Peyer's patch (tissue), 4 donors: ENCODE results near the gene GLRX5. TPM values are rescaled to one million over a fixed set of nuclear protein-coding genes. Genes with fewer than 3 reads are reported as not detected.
A peak's percentile ranks its signal among the peaks of the same experiment; 100 is the strongest.

ENCODE experiments used
- DNase-seq, 3 donors: peaks; one replicate each; pipeline ENCODE4 v3.0.0-alpha.2; 2017 to 2019
- H3K27ac ChIP-seq, 4 donors: fragments of 200-600 bp; sonication (generic); one replicate each; pipeline ENCODE4 v1.5.1; 2016 to 2019
- H3K27me3 ChIP-seq, 2 donors: fragments of 200-600 bp; sonication (generic); one replicate each; pipeline ENCODE4 v1.5.1; 2019
- H3K36me3 ChIP-seq, 3 donors: fragments of 200-600 bp; sonication (generic); one replicate each; pipeline ENCODE4 v1.5.1; 2016 to 2019
- H3K4me1 ChIP-seq, 4 donors: fragments of 200-600 bp; sonication (generic); one replicate each; pipeline ENCODE4 v1.5.1; 2016 to 2019
- H3K4me3 ChIP-seq, 4 donors: fragments of 200-600 bp; sonication (generic); 1 replicate in 3 of 4; 2 replicates in 1 of 4; pipeline ENCODE4 v1.5.1; 2016 to 2019; ENCODE audit warnings: mild to moderate bottlenecking in 1 of 4
- H3K9me3 ChIP-seq, 4 donors: fragments of 200-600 bp; sonication (generic); one replicate each; pipeline ENCODE4 v1.5.1; 2016 to 2019; ENCODE audit warnings: mild to moderate bottlenecking in 1 of 4
- POLR2A ChIP-seq, 2 donors: fragments of 450-650 bp; IDR thresholded peaks; one replicate each; pipeline ENCODE4 v1.5.1; 2017; ENCODE audit warnings: antibody characterized with exemption in 2 of 2, mild to moderate bottlenecking in 2 of 2, moderate library complexity in 2 of 2
- total RNA-seq, 4 donors: library from RNA; depleted of rRNA; stranded (reverse); fragments of >200 nt; gene quantifications; one replicate each; pipeline ENCODE4 v1.1.0, GENCODE V29; 2016
- TF ChIP-seq, protein P1 (sequence below), 6 experiments: fragments of 450-650 bp in 4 of 6; fragments of 200-600 bp in 2 of 6; sonication (generic) in 1 of 6; IDR thresholded peaks; one replicate each; pipeline ENCODE4 v1.5.1; 2017 to 2019; ENCODE audit warnings: antibody characterized with exemption in 6 of 6, mild to moderate bottlenecking in 3 of 6, moderate library complexity in 1 of 6

The GLRX5 gene
- total RNA-seq, 4 donors from 2014 or later, result 24.8 to 42.7 (median 29.5) TPM

DNA sequence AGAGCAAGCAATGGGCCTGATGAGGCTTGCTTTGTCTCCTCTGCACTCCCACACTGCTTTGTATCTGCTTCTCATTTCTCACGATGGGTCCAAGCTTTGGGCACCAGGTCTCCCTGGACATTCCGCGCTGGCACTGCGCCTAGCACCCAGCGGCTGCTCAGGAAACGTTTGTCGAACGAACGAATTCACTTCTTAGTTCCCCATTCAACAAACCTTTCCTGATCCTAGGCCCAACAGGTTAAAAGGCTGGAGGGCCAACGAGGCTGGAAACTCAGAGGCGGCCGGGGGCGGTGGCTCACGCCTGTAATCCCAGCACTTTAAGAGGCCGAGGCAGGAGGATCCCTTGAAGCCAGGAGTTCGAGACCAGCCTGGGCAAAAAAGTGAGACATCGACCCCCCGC lies 1.0 kb upstream of the GLRX5 start:
- Histone ChIP-seq H3K27me3 (no peaks in the 10 kb centered on the region), H3K4me1 (peaks cover 2 to 47% (median 14%) of the 10 kb centered on the region in 4 donors), H3K4me3 (peak overlapping the region; percentile 74 to 89 (median 80)), H3K27ac (peak overlapping the region; percentile 31 to 86 (median 78)), H3K9me3 (no peaks in the 10 kb centered on the region), H3K36me3 (peaks cover 0 to 3% (median 0%) of the 10 kb centered on the region in 3 donors)
- TF ChIP-seq POLR2A (IDR thresholded peaks at IDR 0.05), result no peak
- TF ChIP-seq, protein P1, sequence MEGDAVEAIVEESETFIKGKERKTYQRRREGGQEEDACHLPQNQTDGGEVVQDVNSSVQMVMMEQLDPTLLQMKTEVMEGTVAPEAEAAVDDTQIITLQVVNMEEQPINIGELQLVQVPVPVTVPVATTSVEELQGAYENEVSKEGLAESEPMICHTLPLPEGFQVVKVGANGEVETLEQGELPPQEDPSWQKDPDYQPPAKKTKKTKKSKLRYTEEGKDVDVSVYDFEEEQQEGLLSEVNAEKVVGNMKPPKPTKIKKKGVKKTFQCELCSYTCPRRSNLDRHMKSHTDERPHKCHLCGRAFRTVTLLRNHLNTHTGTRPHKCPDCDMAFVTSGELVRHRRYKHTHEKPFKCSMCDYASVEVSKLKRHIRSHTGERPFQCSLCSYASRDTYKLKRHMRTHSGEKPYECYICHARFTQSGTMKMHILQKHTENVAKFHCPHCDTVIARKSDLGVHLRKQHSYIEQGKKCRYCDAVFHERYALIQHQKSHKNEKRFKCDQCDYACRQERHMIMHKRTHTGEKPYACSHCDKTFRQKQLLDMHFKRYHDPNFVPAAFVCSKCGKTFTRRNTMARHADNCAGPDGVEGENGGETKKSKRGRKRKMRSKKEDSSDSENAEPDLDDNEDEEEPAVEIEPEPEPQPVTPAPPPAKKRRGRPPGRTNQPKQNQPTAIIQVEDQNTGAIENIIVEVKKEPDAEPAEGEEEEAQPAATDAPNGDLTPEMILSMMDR (IDR thresholded peaks at IDR 0.05), result no peak
- DNase-seq, result no peak

DNA sequence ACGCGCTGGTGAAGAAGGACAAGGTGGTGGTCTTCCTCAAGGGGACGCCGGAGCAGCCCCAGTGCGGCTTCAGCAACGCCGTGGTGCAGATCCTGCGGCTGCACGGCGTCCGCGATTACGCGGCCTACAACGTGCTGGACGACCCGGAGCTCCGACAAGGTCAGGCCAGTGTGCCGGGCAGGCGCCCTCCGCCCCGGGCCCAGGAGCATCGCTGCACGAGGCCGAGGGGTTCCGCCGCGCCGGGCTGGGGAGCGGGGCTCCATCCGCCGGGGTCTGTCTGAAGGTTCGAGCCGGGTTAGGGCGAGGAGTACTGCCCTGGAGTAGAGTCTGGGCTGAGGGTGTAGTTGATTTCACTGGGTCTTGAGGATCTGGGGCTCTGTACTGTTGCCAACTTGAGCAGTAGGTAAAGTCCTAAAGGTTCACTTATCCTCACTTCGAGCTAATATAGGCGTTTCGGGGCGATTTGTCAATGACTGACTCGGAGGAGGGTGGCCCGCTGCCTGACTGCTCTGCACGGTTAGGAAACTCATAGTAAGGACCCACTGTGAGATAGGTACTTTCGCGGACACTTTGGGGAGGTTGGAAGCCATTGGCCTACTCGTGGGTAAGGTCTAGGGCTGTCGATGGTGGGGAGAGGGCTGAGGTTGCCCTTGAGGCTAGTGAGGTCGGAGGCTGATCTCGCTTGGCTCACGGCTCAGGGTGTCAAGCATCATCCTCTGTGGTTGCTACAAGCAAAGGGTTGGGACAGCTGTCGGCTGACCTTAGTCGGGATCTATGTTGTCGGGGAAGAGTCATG lies 574 bp downstream of the GLRX5 start:
- Histone ChIP-seq H3K36me3 (no peaks in the 10 kb centered on the region), H3K9me3 (no peaks in the 10 kb centered on the region), H3K27ac (peak overlapping the region; percentile 16 to 86 (median 82)), H3K4me1 (peaks cover 2 to 47% (median 14%) of the 10 kb centered on the region in 4 donors), H3K4me3 (peak overlapping the region; percentile 74 to 89 (median 80)), H3K27me3 (no peaks in the 10 kb centered on the region)
- DNase-seq, result peak in 1 of 3 donors; percentile 61
- TF ChIP-seq POLR2A (IDR thresholded peaks at IDR 0.05), result no peak
- TF ChIP-seq, protein P1 (IDR thresholded peaks at IDR 0.05), result no peak

DNA sequence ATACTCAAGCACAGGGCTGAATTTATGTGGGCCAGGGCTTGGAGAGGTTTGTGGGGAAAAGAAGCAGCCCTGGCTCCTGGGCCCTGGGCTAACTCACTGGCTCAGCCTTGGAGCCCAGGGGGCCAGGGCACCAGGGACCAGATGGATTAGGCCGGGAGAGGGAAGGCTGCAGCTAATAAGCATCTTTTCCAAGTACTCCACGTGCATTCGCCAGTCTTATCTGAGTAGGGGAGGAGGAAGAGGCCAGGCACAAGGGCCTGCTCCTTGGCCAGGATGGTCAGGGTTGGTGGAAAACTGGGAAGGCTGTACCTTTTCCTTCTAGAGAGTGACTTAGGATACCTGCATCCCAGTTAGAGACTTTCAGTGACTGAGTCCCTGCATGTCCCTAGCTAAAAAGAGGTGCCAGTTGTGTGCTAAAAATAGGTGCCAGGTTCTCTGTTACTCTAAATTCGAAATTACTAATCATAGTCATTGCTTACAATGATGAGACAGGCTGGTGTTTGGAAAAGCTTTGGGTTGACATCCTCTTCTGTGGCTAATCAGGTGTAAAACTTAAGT lies 1.3 kb downstream of the GLRX5 start:
- Histone ChIP-seq H3K4me3 (peak overlapping the region; percentile 74 to 89 (median 80)), H3K4me1 (peaks cover 2 to 47% (median 14%) of the 10 kb centered on the region in 4 donors), H3K36me3 (no peaks in the 10 kb centered on the region), H3K9me3 (no peaks in the 10 kb centered on the region), H3K27ac (no peak overlapping the region), H3K27me3 (no peaks in the 10 kb centered on the region)
- TF ChIP-seq POLR2A (IDR thresholded peaks at IDR 0.05), result no peak
- TF ChIP-seq, protein P1 (IDR thresholded peaks at IDR 0.05), result no peak
- no peak for DNase-seq

DNA sequence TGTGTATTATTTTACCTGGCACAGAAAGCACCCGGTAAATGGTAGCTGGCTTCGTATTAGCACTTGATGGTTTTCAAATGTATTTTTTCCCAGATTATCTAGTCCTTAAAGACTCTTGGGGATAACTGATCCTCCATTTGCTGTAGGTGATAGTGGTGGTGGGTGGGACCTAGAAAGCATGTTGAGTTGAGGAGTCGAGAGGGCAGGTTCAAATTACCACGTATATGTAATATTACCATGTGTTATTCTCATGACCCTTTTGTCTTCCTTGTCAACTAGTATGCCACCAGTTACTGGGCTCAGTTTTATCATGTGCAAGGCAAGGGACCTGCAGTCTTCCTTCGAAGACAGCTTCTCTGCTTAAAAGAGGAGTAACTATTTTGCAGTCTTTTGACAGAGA lies 1.8 kb downstream of the GLRX5 start:
- Histone ChIP-seq H3K27me3 (no peaks in the 10 kb centered on the region), H3K4me3 (peak overlapping the region in 1 of 4 donors; percentile 74), H3K36me3 (no peaks in the 10 kb centered on the region), H3K9me3 (no peaks in the 10 kb centered on the region), H3K27ac (no peak overlapping the region), H3K4me1 (peaks cover 2 to 43% (median 14%) of the 10 kb centered on the region in 4 donors)
- DNase-seq, result no peak
- TF ChIP-seq POLR2A (IDR thresholded peaks at IDR 0.05), result no peak
- TF ChIP-seq, protein P1 (IDR thresholded peaks at IDR 0.05), result no peak

DNA sequence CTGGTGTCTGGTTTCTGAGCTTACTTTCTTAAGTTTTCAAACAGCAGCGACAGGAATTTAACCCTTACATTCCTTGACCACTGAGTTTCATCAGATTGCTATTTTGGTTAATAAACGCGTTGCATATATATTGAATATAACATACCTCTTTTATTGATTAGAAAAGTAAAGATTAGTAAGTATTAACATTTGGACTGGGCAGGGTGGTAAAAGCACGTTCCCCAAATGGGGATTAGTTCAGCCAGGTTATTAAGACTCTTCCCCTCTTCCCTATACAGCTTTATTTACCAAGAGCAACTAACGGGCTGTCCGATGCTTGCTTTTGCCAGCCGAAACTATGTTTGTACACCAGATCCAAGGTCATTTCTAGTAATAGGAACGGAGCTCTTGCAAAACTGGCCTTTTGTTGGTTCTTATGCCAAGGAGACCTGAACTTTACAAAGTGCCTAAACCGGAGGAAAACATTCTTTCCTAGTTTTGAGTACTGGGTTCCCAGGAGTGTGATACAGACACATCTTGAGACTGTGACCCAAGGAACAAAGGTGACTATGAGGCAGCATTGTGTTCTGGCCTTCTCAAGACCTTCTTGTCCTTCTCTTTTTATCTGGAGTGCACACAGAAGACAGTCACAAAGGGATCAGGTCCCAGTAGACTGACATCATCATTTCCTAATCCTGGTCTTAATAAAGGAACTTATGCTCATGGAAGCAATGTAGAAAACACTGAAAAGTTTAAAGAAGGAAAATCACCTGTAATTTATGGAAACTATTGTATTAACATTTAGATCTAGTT lies 2.6 kb downstream of the GLRX5 start:
- TF ChIP-seq, protein P1 (IDR thresholded peaks at IDR 0.05), result no peak
- TF ChIP-seq POLR2A (IDR thresholded peaks at IDR 0.05), result no peak
- Histone ChIP-seq H3K4me1 (peaks cover 2 to 35% (median 14%) of the 10 kb centered on the region in 4 donors), H3K4me3 (no peak overlapping the region), H3K27me3 (no peaks in the 10 kb centered on the region), H3K36me3 (no peaks in the 10 kb centered on the region), H3K27ac (no peak overlapping the region), H3K9me3 (no peaks in the 10 kb centered on the region)
- DNase-seq, result no peak
